ENCODE results near the gene FGFBP2.
"Not testable (repeated sequence)": the region's sequence is repeated elsewhere in the genome, so short reads cannot be mapped to it uniquely, and the experiment has no call there.

Gene FGFBP2

GRCh38 chr4:15920723-15921591 lies 42.0 kb downstream of the FGFBP2 start:
- ChIA-PET POLR2A (no interaction called here), CTCF (no interaction called here)
- no peak for DNase-seq (ENCODE audit: extremely low spot score)
- TF ChIP-seq FOXM1 (IDR thresholded peaks at IDR 0.05; ENCODE audit: borderline replicate concordance) (no peak), BHLHE40 (IDR thresholded peaks at IDR 0.05; ENCODE audit: borderline replicate concordance) (no peak), ARNT (IDR thresholded peaks at IDR 0.05) (no peak), ELF4 (IDR thresholded peaks at IDR 0.05) (no peak), SP1 (IDR thresholded peaks at IDR 0.05) (no peak), HDGF (IDR thresholded peaks at IDR 0.05; ENCODE audit: borderline replicate concordance) (no peak), FOXA1 (IDR thresholded peaks at IDR 0.05) (no peak), CTBP1 (IDR thresholded peaks at IDR 0.05; ENCODE audit: borderline replicate concordance) (no peak), NFRKB (IDR thresholded peaks at IDR 0.05) (no peak), TARDBP (IDR thresholded peaks at IDR 0.05) (no peak), L3MBTL2 (conservative IDR thresholded peaks at IDR 0.05) (no peak), ZNF384 (IDR thresholded peaks at IDR 0.05) (no peak)

- TF ChIP-seq, protein P1, sequence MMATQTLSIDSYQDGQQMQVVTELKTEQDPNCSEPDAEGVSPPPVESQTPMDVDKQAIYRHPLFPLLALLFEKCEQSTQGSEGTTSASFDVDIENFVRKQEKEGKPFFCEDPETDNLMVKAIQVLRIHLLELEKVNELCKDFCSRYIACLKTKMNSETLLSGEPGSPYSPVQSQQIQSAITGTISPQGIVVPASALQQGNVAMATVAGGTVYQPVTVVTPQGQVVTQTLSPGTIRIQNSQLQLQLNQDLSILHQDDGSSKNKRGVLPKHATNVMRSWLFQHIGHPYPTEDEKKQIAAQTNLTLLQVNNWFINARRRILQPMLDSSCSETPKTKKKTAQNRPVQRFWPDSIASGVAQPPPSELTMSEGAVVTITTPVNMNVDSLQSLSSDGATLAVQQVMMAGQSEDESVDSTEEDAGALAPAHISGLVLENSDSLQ (IDR thresholded peaks at IDR 0.05): no peak
- CTCF ChIA-PET: interaction anchor here (0.8 kb wide), 1 partner anchor 113 kb away, joined by 3 read pairs; no protein-coding TSS in a partner anchor
- no peak for DNase-seq (ENCODE audit: extremely low spot score)
- POLR2A ChIA-PET: no interaction called here
These were observed 44.4 kb downstream of the FGFBP2 start for GRCh38 chr4:15918484-15919129.

- CTCF ChIA-PET: no interaction called here
- DNase-seq (ENCODE audit: extremely low spot score): no peak
- POLR2A ChIA-PET: no interaction called here
These were observed 45.7 kb downstream of the FGFBP2 start for GRCh38 chr4:15917297-15917696.

GRCh38 chr4:15916358-15916757 lies 46.6 kb downstream of the FGFBP2 start:
- CTCF ChIA-PET; POLR2A ChIA-PET; DNase-seq (ENCODE audit: extremely low spot score): not testable (repeated sequence)

More at GRCh38 chr4:15917297-15917696, 45.7 kb downstream of the FGFBP2 start:
- no peak for TF ChIP-seq FOXA1 (IDR thresholded peaks at IDR 0.05)
- TF ChIP-seq LEF1 (IDR thresholded peaks at IDR 0.05; ENCODE audit: borderline replicate concordance): no peak
- TF ChIP-seq, protein P1 (IDR thresholded peaks at IDR 0.05): no peak

DNA sequence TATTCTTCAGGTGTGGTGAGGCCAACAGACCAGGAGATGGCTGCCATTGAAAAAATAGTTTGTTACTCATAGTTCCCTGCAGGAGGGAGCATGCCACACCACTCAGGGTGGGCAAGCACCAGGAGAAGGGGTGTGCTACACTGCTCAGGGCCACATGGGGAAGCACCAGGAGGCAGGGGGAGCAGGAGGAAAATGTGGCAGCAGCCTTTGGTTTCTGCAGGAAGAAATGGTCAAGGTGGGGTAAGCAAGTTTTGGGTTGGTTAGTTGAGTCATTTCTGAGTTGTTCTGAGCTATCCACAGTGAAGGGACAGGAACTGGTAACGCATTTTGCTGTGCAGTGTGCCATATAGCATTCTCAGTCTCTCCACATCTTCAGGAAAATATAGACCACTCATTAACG lies 48.2 kb downstream of the FGFBP2 start:
- no peak for DNase-seq (ENCODE audit: extremely low spot score)
- ChIA-PET POLR2A (no interaction called here), CTCF (no interaction called here)
- TF ChIP-seq LEF1 (IDR thresholded peaks at IDR 0.05; ENCODE audit: borderline replicate concordance) (no peak), ARNT (IDR thresholded peaks at IDR 0.05) (no peak), FOXA1 (IDR thresholded peaks at IDR 0.05) (no peak), ZNF384 (IDR thresholded peaks at IDR 0.05) (no peak)

DNA sequence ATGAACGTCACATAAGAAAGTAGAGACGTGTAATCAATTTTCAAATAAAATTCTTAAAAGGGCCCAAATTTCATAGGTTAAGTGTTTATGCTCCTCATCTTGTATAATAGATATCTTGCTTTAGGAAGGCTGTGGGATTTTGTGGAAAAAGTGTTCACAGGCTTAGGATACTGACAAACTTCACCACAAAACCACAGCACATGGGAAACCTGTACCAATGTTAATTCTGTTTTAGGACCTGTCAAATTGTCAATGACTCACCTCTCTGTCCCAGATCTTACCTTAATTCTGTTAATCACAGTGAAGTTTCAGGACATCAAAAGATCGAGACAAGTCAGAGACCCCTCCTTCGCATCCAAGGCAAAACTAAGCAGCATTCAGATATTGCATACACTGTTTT lies 48.7 kb downstream of the FGFBP2 start:
- no peak for DNase-seq (ENCODE audit: extremely low spot score)
- CTCF ChIA-PET: no interaction called here
- POLR2A ChIA-PET: no interaction called here
- no peak for TF ChIP-seq ZNF384 (IDR thresholded peaks at IDR 0.05)
- no peak for TF ChIP-seq NFRKB (IDR thresholded peaks at IDR 0.05)
- no peak for TF ChIP-seq ELF4 (IDR thresholded peaks at IDR 0.05)
- TF ChIP-seq, protein P1 (IDR thresholded peaks at IDR 0.05): no peak
- TF ChIP-seq CTBP1 (IDR thresholded peaks at IDR 0.05; ENCODE audit: borderline replicate concordance): no peak
- TF ChIP-seq L3MBTL2 (conservative IDR thresholded peaks at IDR 0.05): no peak
- no peak for TF ChIP-seq BHLHE40 (IDR thresholded peaks at IDR 0.05; ENCODE audit: borderline replicate concordance)
- no peak for TF ChIP-seq ARNT (IDR thresholded peaks at IDR 0.05)
- no peak for TF ChIP-seq SP1 (IDR thresholded peaks at IDR 0.05)
- TF ChIP-seq HDGF (IDR thresholded peaks at IDR 0.05; ENCODE audit: borderline replicate concordance): no peak
- TF ChIP-seq LEF1 (IDR thresholded peaks at IDR 0.05; ENCODE audit: borderline replicate concordance): no peak

GRCh38 chr4:15913631-15913970 lies 49.4 kb downstream of the FGFBP2 start:
- ChIA-PET POLR2A (no interaction called here), CTCF (no interaction called here)
- DNase-seq (ENCODE audit: extremely low spot score): no peak
- TF ChIP-seq ELF4 (IDR thresholded peaks at IDR 0.05) (no peak), CTBP1 (IDR thresholded peaks at IDR 0.05; ENCODE audit: borderline replicate concordance) (no peak), ZNF384 (IDR thresholded peaks at IDR 0.05) (no peak), BHLHE40 (IDR thresholded peaks at IDR 0.05; ENCODE audit: borderline replicate concordance) (no peak), HDGF (IDR thresholded peaks at IDR 0.05; ENCODE audit: borderline replicate concordance) (no peak), NFRKB (IDR thresholded peaks at IDR 0.05) (no peak)
- TF ChIP-seq, protein P1 (IDR thresholded peaks at IDR 0.05): no peak
